Hepatocyte (in vitro differentiated cells): ENCODE measurements around the gene MVB12B.

Experiments used
- CTCF ChIP-seq: fragments of 200-600 bp; sonication (generic); IDR thresholded peaks from 2 replicates; pipeline ENCODE4 v1.5.1; 2016; ENCODE audit warnings: antibody characterized with exemption, mild to moderate bottlenecking; ENCODE audit not compliant: poor library complexity
- EZH2 ChIP-seq: fragments of 200-600 bp; sonication (generic); IDR thresholded peaks from 2 replicates; pipeline ENCODE4 v1.6.1; 2016; ENCODE audit warnings: antibody characterized with exemption, mild to moderate bottlenecking, borderline replicate concordance
- EZH2phosphoT487 ChIP-seq: fragments of 200-600 bp; sonication (generic); IDR thresholded peaks from one replicate; pipeline ENCODE4 v1.6.1; 2018; ENCODE audit warnings: antibody characterized with exemption, mild to moderate bottlenecking, low read depth, moderate library complexity; ENCODE audit not compliant: unreplicated experiment, severe bottlenecking

- TF ChIP-seq CTCF: no peak
- no peak for TF ChIP-seq EZH2
- no peak for TF ChIP-seq EZH2phosphoT487
Measured at GRCh38 chr9:126457890-126458289, 131.3 kb downstream of the MVB12B start.
